Stimulated activated CD8-positive, alpha-beta memory T cell treated with anti-CD3 and anti-CD28 coated beads, Interleukin-15, amount 100 ng/mL, for 1 hour (primary cell): ENCODE measurements around the gene ZNF525.
"Not testable (repeated sequence)": the region's sequence is repeated elsewhere in the genome, so short reads cannot be mapped to it uniquely, and the experiment has no call there.

ENCODE experiments used
- DNase-seq: peaks from one replicate; pipeline ENCODE4 v3.0.0-alpha.2; 2020; ENCODE audit warnings: low read depth

The ZNF525 gene

DNA sequence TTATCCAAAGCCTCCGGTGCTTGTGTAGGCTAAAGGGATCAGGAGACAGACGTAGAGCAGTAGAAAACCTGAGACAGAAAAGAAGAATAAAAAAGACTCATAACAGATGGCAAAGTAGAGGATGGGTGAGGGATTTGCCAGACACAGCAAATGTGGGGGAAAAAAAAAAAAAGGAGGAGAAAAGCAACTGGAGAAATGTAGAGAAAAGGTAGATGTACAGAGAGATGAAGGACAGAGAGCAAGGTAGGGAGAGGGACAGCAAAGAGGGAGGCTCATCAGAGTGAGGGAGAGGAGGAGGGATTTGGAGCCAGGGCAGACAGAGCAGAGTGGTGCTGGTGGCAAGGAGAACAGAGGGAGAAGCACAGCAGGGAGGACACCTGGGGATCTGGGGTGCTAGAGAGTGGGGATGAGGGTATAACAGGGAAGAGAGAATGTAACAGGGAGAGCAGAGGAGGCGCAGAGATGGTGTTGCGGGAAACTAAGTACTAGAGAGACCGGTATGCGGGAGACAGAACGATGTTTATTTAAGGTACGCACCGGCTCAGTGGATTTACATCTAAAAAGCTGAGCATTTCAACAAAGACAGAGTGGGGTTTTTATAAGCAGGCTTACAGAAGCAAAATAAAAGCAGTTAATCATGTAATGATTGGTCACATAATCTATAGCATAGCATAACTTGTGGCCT is 30.5 kb downstream of the ZNF525 start:
- not testable (repeated sequence) for DNase-seq

DNA sequence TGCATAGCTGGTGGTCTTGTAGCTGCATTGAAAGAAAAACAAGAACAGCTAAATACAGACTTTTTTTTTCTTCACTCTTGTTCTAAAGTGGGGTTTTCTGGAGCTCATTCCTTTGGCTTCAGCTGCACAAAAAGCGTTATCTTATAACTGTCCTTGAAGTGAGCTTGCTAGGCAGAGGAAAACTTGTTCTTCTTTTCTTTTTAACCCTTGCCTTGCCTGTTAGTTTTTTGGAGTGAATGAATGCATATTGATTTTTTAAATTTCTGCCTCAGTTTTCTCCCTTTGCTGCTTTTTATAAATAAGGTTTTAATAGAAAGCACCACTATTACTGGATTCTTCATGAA is 31.0 kb downstream of the ZNF525 start:
- DNase-seq = no peak

DNA sequence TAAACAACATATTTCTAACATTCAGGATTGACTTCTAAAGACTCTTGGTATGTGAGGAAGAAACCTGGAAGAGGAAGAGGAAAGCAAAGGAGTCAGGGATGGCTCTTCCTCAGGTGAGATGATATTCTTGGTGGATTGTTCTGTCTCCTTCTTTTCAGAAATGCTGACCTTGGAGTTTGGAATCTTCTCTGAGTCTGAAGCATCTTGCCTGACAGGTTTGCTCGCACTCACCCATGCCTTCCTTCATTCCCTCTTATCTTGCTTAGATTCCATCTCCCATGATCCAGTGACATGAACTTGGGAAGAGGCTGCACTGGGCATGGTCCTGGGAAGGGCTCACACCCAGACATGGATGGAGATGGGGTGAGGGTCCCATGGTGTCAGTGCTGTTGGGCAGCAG is 32.4 kb downstream of the ZNF525 start:
- not testable (repeated sequence) for DNase-seq

DNA sequence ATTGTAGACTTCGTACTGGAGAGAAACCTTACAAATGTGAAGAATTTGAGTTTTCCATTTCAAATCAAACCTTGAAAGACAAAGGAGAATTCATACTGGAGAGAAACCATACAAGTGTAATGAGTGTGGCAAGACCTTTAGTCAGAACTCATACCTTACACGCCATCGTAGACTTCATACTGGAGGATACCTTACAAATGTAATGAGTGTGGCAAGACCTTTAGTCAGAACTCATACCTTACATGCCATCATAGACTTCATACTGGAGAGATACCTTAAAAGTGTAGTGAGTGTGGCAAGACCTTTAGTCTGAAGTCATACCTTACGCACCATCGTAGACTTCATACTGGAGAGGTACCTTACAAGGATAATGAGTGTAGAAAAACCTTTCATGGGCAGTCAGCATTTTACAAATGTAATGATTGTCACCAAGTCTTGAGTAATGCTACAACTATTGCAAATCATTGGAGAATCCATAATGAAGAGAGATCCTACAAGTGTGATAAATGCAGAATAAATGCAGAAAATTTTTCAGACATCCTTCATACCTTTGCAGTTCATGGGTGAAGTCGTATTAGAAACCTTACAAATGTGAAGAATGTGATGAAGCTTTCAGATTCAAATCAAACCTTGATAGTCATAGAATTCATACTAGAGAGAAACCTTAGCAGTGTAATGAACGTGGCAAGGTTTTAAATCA is 44.1 kb downstream of the ZNF525 start:
- no peak for DNase-seq

DNA sequence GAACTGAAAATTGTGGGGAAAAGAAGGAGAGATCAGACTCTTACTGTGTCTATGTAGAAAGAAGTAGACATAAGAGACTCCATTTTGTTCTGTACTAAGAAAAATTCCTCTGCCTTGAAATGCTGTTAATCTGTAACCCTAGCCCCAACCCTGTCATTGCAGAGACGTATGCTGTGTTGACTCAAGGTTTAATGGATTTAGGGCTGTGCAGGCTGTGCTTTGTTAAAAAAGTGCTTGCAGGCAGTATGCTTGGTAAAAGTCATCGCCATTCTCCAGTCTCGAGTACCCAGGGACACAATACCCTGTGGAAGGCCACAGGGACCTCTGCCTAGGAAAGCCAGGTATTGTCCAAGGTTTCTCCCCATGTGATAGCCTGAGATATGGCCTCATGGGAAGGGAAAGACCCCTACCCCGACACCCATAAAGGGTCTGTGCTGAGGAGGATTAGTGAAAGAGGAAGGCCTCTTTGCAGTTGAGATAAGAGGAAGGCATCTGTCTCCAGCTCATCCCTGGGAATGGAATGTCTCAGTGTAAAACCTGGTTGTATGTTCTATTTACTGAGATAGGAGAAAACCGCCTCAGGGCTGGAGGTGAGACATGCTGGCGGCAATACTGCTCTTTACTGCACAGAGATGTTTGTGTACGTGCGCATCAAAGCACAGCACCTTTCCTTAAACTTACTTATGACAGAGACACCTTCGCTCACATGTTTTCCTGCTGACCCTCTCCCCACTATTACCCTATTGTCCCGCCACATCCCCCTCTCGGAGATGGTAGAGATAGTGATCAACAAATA is 55.2 kb downstream of the ZNF525 start:
- not testable (repeated sequence) for DNase-seq

DNA sequence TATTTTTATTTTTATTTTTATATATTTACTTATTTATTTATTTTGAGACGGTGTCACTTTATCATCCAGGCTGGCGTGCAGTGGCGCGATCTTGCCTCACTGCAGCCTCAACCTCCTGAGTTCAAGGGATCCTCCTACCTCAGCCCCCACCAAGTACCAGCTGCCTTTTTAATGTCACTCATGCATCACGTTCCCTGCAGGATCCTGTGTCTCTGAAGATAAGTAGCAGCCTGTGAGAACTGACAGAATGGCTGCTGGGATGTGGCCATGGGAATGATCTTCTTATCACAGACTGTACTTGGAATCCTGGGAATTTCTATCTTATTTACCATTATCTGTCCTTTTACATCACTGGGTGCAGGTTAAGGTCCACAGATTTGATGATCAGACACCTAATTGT is 57.0 kb downstream of the ZNF525 start:
- DNase-seq = no peak

DNA sequence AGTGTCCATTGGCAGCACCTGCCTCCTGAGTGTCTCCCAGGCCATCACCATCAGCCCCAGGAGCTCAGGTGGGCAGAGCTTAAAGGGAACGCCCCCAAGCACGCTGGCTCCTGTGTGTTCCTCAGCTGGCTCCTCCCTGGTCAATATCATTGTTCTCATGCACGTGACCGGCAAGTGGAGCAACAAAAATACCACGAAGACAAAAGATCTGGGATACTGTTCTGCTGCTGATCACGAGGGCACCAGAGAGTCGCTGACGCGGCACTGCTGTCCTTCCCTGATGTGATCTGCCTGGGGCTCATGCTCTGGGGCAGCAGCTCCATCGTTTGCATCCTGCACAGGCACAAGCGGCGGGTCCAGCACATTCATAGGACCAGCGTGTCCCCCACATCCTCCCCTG is 57.6 kb downstream of the ZNF525 start:
- DNase-seq = not testable (repeated sequence)

DNA sequence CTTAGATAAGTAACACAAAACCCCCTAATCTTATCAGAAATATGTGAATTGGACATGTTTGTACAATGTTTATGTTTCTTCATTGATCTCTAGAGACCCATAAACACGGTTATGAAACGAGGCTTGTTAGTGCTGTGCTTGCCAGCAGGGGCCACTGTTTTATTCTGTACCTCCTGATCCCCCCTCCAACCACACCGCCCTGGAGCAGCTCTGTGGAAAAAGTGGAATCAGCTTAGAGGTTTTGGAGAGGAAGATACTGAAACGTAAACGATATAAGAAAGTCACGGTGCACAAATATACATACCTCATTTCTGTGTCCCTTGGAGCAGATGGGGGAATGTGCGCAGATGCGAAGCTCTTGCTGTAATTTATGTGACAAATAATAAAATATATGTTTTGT is 58.2 kb downstream of the ZNF525 start:
- not testable (repeated sequence) for DNase-seq

DNA sequence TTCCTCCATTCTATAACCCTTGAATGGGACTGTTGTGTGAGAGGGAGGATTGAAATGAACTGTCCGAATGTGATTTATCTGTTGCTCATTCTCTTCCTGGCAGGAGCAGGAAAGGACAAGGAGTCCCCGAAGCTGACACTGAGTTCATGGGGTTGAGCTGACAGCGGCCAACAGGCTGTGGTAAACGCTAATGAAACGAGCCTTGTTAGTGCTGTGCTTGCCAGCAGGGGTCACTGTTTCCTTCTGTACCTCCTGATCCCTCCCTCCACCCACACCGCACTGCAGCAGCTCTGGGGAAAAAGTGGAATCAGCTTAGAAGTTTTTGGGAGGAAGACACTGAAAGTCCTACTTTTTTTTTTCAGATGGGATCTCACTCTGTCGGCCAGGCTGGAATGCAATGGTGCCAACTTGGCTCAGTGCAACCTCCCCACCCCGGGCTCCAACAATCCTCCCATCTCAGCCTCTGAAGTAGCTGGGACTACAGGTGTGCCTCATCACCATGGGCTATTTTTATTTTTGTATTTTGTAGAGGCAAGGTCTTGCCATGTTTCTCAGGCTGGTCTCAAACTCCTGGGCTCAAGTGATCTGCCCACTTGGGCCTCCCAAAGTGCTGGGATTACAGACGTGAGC is 59.6 kb downstream of the ZNF525 start:
- peak; percentile 45 for DNase-seq

DNA sequence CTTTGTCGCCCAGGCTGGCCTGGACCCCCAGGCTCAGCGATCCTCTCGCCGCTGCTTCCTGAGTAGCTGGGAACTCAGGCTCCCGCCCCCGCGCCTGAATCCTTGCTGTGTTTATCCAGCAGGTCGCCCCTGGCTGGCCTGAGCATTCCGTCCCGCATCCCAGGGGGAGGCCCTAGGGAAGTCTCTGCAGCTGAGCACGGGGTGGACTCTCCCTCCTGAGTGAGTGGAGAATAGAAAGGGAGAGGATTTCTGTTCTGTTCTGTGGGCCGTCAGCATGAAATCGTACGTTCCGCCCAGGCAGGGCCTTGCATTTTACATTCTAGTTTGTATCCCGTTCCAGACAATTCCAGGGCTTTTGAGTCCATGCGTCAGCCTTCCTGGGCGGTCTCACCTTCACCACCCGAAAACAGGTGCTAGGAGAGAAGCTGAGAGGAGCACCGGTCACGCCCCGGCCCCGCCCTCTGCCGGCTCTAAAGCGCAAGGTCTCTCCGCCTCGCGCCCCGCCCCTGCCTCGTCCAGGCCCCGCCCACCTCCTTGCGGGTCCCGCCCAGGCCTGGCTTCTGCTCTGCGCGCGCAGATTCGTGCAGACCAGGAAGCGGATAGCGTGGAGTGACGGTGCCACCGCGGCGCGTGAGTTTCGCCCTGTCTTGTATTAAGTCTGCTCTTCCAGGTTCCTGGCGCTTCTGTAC is 66.0 kb downstream of the ZNF525 start, which contains the start of gene ZNF761:
TSS of gene ZNF761 (plus strand) at position 586 of the 689 bp plus-strand sequence. CDS start 15,285 bp downstream, outside the sequence.
- DNase-seq = peak; percentile 96

DNA sequence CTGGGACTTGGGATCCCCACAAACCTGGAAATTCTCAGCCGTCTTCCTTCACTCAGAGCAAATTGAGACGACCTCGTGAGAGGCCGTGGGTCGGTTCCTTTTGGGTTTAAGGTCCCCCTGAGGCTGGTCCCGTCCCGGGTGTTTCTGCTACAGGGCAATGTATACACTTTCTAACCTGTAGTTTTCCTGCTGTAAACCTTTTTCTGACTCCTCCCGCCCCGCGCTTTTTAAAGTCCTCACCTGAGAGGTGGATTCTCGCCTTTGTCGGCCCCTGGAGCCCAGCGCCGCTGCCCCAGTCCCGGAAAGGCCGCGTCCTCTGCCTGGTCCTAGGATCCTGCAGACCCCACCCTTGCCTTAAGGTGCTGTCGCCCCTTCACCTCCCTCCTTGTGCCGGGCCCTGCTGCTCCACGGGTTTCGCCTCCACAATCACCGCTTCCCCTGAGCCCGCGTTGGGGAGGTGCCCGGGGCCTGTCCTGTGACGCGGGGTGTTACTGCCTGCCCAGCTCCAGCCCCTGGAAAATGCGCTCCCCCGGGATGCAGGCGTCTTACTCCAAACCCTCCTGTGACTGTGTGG is 66.7 kb downstream of the ZNF525 start:
- no peak for DNase-seq
